ENCODE data around the gene TINAGL1. TPM values are rescaled to one million over a fixed set of nuclear protein-coding genes. Genes with fewer than 3 reads are reported as not detected.

TINAGL1 gene
- polyA plus RNA-seq, 12 donors: 18.0 to 45.1 (median 21.1) TPM; not detected in 1

DNA sequence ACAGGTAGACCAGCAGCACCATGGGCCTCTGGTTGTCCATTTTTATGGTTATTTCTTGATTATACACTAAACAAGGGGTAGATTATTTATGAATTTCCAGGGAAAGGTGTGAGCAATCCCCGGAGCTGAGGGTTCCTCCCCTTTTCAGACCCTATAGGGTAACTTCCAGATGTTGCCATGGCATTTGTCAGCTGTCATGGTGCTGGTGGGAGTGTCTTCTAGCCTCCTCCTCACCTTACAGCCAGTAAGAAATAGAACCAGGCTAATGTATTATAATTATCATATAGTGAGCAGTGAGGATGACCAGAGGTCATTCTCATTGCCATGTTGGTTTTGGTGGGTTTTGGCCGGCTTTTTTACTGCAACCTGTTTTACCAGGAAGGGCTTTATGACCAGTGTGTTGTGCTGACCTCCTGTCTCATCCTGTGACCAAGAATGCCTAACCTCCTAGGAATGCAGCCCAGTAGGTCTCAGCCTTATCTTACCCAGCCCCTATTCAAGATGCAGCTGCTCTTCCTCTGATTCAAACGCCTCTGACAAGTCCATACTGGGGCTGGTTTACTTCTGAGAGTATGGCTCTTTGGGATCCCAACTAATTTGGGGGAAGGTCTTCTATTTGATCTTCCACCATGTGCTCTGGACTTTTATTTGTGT lies 13.5 kb upstream of the TINAGL1 start:
- no peak for DNase-seq

DNA sequence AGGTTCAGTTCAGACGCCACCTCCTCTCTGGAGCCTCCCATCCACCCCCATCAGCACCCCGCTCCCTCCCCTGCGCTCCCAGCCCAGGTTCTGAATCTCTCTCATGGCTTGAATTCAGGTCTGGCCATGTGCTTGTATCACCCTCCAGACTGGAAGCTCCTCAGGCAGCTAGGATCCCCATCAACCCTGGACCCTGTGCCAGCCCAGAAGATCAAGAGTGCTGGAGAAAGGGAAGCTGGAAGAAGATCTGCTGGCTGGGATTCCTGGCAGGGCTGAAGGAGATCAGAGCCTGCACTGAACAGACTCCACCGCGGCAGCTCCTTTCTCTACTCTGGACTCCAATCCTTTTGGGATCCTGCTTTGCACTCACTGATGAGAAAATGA lies 11.7 kb upstream of the TINAGL1 start:
- DNase-seq: no peak

DNA sequence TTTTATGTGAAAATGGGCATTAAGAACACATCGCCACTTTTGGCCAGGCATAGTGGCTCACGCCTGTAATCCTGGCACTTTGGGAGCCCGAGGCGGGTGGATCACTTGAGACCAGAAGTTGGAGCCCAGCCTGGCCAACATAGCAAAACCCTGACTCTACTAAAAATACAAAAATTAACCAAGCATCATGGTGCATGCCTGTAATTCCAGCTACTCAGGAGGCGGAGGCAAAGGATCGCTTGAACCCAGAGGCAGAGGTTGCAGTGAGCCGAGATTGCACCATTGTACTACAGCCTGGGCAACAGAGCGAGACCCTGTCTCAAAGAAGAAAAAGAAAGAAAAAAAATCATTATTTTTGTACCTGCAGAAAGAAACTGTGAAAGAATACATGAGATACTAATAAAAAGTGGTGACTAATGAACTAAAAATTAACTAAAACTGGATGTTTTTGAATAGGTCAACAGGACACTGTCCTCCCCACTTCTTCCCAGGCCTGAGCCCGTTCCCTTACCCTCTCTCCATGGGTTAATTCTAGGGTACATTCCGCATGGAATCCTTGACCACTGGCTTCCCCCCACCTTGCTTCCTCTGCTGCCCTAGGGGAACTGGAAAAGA lies 8.3 kb upstream of the TINAGL1 start:
- no peak for DNase-seq

DNA sequence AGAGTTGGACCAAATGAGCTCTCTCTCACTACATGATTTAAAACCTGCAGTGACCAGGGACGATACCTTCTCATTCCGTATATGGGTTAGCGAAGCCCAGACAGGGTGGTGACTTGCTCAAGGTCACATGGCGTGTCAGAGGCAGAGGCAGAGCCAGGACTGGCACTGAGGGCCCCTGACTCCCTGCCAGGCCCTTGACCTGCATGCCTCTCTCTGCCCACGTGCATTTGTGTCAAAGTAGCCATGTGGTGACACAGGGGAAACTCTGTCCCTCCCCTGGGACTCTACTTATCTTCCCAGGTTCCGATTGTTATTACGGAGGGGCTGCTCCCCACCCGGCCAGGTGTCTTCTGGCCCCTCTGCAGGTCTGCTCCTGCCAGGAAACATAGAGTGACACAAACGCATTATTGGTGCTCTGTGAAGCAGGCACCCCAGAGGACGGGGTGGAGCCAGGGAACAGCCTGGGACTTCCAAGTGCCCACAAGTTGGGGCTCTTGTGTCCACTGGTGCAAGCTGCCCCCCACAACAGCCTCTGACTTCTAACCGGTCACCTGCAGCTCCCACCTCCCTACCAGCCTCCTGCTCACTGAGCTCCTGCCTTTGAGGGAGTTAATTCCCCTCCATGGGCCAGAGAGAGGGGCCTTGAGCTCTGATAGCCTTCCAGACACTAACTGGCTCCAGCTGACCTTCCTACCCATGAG lies 7.3 kb upstream of the TINAGL1 start:
- no peak for DNase-seq

DNA sequence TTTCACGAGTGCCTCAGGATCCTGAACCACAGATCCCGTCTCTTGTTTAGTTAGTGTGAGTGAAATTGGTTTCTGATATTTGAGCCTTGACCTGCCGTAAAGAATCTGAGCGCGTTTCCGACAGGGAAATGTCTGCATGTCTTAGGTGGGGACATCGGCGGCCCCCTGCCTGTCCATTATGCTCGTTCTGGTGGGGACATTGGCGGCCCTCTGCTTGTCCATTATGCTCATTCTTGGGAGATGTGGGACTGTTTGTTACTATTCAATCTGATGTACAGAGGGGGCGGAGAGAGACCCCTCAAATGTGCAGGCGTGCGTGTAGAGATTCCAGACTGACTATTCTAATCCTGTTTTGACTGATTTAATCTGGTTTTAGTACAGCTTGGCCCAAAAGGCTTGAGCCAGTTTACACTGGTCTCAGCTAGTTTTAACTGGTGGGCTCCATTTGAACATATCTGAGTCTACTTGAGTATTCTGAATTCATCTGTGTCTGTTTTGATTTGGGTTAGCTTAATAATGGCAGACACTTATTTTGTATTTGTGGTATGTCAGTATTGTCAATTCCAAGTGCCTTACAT lies 6.6 kb upstream of the TINAGL1 start:
- no peak for DNase-seq

DNA sequence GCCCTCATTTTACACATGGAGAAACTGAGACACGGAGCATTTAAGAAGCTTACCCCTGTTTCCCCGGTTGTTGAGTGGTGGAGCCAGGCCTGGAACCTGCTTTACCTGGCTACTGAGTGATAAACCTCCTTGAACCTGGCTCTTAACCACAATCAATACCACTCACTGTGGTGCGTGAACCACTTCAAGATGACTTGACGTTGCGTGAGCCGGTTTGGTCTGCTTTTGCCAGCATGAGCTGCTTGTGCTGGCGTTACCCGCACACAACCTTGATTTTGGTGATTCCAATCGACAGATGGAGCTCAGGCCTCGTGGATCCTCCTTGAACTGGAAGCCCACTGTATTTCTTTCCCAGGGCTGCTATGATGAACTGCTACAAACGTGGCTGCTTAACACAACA lies 6.1 kb upstream of the TINAGL1 start:
- DNase-seq: no peak

DNA sequence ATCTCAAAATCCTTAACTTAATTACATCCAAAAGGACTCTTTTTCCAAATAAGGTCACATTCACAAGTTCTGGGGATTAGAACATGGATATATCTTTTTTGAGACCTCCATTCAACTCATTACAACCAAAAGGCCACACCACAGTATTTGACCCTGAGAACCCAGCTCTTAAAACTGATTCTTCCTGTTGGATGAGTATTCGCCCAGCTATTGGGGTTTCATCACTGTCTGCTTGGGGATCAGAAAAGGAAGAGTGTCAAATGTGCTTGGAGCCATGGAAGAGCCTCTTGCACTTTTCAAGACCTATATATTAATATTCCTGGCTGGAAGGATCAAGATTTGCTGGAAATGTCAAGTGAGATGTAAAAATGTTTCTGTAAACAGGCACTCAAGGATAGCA lies 5.4 kb upstream of the TINAGL1 start:
- DNase-seq: no peak

DNA sequence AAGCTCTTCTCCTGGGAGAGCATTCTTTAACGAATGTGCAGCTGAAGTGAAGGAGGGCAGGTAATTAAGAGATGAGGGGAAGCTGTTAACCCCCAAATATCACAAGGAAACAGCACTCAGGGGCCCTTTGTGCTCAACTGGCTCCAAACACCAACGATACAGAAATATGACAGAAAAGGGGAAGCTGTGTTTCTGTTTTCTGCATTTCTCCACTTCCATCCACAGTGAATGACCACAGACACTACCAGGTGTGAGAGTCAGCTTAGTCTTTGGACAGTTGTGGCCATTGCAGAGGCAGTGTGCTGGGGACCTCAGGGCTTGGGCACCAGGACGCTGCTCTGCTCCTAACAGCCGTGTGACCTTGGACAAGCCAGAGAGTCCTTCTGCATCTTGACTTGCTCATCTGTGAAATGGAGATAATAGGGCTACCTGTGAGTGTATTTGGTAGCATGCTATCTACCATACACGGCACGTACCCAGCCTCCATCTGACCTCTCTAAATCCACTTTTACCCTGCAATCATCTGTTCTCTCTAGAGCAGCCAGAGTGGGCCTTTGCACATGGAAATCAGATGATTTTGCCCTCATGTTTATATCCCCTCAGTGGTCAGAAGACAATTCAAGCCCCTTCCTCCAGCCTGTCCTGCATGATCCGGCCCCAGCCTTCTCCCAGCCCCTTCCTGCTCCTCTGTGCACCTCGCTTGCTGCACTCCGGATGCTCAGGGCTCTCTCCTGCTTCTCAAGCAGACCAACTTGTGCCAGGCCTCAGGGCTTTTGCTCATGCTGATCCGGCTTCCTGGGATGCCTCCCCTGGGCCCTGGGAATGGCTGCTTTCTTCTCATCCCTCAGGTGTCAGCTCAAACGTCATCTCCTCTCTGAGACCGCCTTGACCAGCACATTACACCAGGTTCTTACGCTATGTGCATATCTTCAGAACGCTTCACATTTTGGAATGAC lies 4.7 kb upstream of the TINAGL1 start:
- DNase-seq: no peak

DNA sequence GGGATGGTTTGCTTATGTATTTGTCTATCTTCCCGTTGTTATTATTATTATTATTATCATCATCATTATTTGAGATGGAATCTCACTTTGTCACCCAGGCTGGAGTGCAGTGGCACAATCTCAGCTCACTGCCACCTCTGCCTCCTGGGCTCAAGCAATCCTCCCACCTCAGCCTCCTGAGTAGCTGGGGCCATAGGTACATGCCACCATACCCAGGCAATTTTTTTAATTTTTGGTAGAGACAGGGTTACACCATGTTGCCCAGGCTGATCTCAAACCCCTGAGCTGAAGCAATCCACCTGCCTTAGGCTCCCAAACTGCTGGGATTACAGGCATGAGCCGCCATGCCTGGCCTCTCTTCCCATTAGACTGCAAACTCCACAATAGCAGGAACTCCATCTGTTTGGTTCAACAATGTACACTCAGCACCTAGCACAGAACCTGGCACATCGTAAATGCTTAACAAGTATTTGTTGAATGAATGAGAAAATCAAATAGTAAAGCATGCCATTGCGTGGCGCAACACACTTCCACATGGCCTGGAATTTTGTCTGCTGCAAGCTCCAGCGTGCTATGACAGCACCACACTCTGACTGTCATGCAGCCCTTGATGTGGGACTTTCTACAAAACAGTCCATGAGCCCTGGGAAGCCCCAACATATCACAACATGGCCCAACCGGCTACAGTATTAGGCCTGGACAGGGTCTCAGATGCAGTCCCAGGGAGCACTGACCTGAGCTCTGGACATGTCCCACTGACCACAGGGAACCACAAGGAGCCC lies 3.8 kb upstream of the TINAGL1 start:
- no peak for DNase-seq

DNA sequence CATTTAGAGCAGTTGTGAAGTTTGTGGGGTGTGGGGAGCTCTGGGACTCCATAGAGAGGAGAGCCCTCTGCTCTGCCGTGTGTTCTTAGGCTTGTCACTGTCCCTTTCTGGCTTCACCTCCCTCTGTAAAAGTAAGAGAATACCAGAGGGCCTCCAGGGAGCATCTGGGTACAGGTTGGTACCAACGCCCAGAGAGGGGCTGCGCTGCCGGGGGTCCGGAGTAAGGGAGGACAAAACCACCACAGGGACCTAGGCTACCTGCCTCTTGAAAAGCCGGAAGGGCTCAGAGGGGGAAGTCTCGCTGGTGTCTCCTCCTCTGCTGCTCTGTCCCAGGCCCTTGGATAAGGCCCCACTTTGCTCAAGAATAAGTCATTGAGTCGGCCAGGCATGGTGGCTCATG lies 3.1 kb upstream of the TINAGL1 start:
- DNase-seq: no peak

DNA sequence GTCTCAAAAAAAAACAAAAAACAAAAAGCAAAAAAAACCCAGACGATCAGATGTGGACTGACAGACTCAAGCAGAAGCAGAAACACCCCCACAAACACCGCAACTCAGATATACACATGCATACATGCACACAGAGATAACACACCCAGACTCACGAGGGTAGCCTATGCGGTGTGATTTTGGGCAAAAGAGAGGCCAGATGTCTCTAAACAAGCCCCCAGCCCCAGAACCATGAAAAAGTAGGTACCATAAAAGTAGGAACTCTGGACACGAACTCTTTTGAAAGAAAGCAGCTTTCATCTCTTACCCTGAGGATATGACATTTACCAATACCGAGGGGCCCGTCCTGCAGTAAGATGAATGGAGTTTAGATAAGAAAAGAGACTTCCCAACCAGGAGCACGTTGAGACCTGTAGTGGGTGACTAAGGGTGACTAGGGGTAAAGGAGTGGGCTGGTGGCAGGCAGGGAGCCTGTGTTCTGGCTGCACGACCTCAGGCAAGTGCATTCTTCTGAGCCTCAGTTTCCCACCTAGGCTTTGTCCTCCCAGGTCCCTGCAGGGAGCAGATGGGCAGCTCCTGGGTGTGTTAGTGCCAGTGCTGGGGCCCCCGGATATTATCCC lies 1.5 kb upstream of the TINAGL1 start:
- no peak for DNase-seq

DNA sequence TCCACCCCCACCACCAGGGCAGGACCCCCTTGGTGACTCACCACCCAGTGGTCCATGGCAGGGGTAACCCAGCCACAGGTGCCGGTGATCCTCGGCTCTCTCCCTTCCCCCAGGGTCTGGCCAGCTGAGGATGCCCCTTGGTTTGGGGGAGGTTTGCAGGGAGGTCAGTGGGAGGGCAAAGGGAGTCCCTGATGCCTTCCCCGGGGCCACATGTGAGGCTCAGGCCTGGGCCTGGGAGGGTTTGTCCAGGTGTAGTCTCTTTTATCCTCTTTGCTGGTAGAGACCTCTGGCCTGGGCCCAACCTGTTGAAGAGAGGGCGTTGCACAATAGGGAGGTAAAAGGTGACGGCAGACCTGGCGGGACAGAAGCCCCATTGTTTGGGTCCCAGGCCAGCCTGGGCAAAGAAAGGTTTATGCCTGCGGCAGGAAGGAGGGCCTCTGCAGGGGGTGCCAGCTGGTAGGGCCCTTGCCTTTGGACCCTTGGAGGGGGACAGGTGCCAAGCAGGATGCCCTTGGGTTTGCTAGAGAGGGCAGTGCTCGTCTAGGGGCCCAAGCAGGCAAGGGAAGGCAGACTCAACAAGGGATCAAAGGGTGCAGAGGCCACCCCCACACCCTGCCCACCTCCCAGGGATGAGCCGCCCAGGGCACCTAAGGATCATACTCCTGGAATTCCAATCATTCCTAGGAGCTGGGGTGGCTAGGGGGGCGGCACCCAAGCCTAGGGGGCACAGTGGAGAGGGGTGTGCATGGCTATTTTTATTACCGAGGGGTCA lies 760 bp upstream of the TINAGL1 start:
- no peak for DNase-seq

DNA sequence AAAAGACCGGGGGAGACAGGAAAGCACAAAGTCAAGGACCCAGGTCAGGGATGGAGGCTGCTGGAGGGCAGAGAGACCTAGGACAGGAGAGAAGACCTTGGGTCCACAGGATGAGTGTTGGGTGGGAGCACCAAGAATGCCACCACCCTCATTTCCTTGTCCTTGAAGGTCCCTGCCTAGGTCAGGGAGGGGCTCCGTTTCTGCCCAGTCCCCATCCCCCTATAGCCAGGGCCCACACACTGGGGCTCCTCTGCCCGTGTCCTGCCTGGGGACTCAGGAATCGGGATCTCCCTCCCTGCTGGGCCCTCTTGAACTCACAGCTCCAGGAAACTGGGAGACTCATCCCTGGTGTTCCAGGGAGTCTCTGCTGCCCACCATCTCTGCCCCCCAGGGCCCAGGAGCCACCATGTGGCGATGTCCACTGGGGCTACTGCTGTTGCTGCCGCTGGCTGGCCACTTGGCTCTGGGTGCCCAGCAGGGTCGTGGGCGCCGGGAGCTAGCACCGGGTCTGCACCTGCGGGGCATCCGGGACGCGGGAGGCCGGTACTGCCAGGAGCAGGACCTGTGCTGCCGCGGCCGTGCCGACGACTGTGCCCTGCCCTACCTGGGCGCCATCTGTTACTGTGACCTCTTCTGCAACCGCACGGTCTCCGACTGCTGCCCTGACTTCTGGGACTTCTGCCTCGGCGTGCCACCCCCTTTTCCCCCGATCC lies 584 bp downstream of the TINAGL1 start:
- no peak for DNase-seq

DNA sequence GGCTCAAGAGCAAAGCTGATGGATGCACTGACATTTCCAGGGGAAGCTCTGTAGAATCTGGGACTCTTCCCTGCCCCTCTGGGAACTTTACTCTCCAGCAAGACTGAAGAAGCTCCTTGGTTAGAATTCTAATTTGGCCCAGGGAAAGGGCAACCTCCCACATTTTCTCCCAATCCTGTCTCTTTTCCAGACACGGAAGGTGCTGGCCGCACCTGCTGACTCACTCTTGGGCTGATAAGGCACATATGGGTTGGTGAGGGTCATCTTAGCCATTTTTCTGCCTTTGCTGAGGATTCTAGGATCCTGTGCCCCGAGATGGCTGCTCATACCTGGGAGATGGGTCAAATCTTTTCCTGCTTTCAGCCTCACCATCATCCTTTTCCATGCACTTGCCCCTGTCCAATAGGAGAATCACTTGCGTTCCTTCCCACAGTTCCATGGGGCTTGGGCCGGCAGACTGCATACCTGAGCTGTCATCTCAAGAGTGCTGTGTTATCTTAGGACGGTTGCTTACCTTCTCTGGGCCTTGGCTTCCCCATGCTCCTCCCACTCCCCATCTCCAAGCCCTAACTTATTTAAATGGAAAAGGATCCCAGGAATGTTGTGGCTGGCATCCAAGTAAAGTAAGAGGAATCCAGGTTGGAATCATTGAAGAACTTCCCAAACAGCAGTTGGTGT lies 1.3 kb downstream of the TINAGL1 start:
- no peak for DNase-seq

DNA sequence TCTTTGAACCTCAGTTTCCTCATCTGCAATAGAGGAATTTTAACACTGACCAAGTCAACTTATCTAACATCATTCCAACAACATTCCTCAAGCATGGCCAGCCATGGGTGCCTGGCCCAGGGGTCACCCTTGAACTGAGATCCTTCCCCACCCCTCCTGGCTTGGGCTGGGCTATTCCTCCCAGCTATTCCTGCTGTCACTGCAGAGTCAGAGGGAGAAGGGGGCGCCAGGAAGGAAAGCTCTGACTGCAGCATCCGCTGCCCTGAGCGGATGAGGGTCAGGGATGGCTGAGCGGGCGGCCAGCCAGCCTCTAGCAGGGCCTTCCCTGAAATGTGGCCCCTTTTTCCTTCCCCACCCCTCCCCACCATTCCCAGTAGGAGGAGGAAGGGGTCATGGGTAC lies 3.1 kb downstream of the TINAGL1 start:
- DNase-seq: no peak

DNA sequence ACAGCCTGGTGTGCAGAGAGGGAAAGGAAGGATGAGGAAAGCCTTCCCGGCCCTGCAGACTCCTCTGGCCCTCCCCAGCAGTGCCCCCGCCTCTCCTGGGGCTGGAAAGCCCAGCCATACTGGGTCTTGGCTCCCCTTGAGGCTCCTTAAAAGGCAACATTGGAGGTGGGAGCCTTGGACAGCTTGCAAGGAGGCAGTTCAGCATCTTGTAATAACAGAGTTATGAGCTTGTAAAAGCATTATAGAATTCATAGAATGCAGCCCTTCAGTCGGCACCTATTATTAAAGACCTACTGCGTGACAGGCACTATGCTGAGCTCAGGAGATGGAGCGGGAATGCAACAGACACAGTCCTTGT lies 4.2 kb downstream of the TINAGL1 start:
- DNase-seq: no peak

DNA sequence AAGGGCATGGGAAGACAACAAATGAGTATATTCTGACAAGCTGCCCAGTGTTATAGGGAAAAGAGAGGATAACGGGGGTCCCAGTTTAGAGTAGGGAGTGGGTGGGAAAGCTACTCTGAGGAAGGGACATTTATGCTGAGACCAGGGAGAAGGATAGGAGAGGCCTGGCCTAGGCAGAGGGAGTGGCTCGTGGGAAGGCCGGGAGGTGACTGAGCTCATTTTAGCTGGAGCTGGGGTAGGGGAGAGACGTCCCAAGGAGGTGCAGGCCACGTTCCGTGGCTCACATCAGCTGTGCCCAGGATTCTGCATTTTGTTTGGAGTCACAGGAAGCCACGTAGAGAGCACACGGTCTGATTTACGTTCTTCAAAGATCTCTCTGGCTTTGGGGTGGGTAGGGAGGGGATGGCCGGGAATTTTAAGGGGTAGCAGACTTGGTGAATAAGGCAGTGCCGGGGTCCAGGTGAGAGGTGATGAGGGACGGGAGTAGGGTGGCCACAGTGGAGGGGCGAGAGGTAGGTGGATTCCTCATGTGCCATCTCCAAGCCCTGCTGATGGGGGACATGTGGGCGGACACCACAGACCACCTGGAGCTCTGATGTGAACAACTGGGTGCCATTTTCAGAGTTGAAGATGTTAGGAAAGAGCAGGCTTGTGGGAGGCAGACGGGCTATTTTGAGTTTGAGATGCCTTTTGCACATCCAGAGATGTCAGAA lies 4.7 kb downstream of the TINAGL1 start:
- DNase-seq: no peak

Measured in muscle of arm (tissue), 12 donors.